Gastrocnemius medialis (tissue), 4 donors: Measurements from ENCODE around the gene FNDC3B.

Experiments used
- CTCF ChIP-seq, 5 experiments: fragments of 450-650 bp in 3 of 5; fragments of 200-600 bp in 2 of 5; sonication (generic) in 2 of 5; IDR thresholded peaks in 4 of 5; conservative IDR thresholded peaks in 1 of 5; 1 replicate in 4 of 5; 2 replicates in 1 of 5; pipeline ENCODE4 v1.5.1; 2016 to 2019; ENCODE audit warnings: antibody characterized with exemption in 5 of 5, mild to moderate bottlenecking in 3 of 5, moderate library complexity in 3 of 5
- POLR2A ChIP-seq, 2 donors: fragments of 450-650 bp; IDR thresholded peaks; one replicate each; pipeline ENCODE4 v1.6.1; 2017; ENCODE audit warnings: antibody characterized with exemption in 2 of 2, mild to moderate bottlenecking in 2 of 2, moderate library complexity in 2 of 2

- TF ChIP-seq CTCF (IDR thresholded peaks at IDR 0.05 in 4 of 5, conservative IDR thresholded peaks at IDR 0.05 in 1 of 5) (no peak), POLR2A (IDR thresholded peaks at IDR 0.05) (peak; percentile 87 to 99)
Measured at GRCh38 chr3:172039436-172040077, at the start of gene FNDC3B.
